H1 (cell line): ENCODE results near the gene SSH2. TPM values are rescaled to one million over a fixed set of nuclear protein-coding genes. Genes with fewer than 3 reads are reported as not detected.

ENCODE experiments used
- CBX5 ChIP-seq: fragments of 300-800, 300-1000 bp; sonication (generic); IDR thresholded peaks from 2 replicates; pipeline ENCODE4 v1.7.1; 2016; ENCODE audit warnings: antibody characterized with exemption, low read length, low read depth
- CHD1 ChIP-seq: IDR thresholded peaks from 2 replicates; pipeline ENCODE4 v1.6.1; 2012; ENCODE audit warnings: low read depth, low read length, improper control_type of control experiment
- JUN ChIP-seq: IDR thresholded peaks from 2 replicates; pipeline ENCODE4 v1.6.1; 2011; ENCODE audit warnings: low read depth, mild to moderate bottlenecking, improper control_type of control experiment, low read length
- KDM5A ChIP-seq: fragments of 200-600 bp; IDR thresholded peaks from 2 replicates; pipeline ENCODE4 v1.7.1; 2012; ENCODE audit warnings: mild to moderate bottlenecking, low read length, inconsistent platforms, mixed read lengths
- SIX5 ChIP-seq: IDR thresholded peaks from 2 replicates; pipeline ENCODE4 v1.6.1; 2011; ENCODE audit warnings: mild to moderate bottlenecking, low read depth, low read length
- SP2 ChIP-seq: IDR thresholded peaks from 2 replicates; pipeline ENCODE4 v1.6.1; 2012; ENCODE audit warnings: mild to moderate bottlenecking, low read length, inconsistent platforms
- TBP ChIP-seq: IDR thresholded peaks from 2 replicates; pipeline ENCODE4 v1.6.1; 2011; ENCODE audit warnings: low read depth, low read length, improper control_type of control experiment
- TCF12 ChIP-seq: IDR thresholded peaks from 2 replicates; pipeline ENCODE4 v1.6.1; 2011; ENCODE audit warnings: low read depth, mild to moderate bottlenecking, low read length
- polyA plus RNA-seq, 7 experiments: library from polyadenylated mRNA; depleted of rRNA in 3 of 7; stranded (reverse) in 5 of 7; unstranded in 2 of 7; fragments of >200 nt in 5 of 7; fragments of 200-250 nt in 2 of 7; gene quantifications; 1 replicate in 5 of 7; 2 replicates in 1 of 7; 4 replicates in 1 of 7; pipeline versions ENCODE4 v1.2.1 to v1.2.3, GENCODE V29; 2011 to 2013; ENCODE audit warnings: missing spikeins in 2 of 7, mixed read lengths in 2 of 7
- total RNA-seq: library from RNA; stranded (reverse); fragmentation: NEBNext Ultra II Directional; extraction: Animal tissue kit (Norgen Biotek cat#: 25700); gene quantifications from 2 replicates; pipeline ENCODE4 v1.2.1, GENCODE V29; 2021

The SSH2 gene
- total and polyA plus RNA-seq, 2 of the 8 experiments (the other 6 are each of a cell fraction or from before 2014, with no cell fraction given), result 5.2 to 15.9 TPM

GRCh38 chr17:29766796-29767327, 163.2 kb downstream of the SSH2 start (continued):
- TF ChIP-seq CHD1, result no peak
- TF ChIP-seq TCF12, result no peak
- no peak for TF ChIP-seq TBP
- no peak for TF ChIP-seq KDM5A
- no peak for TF ChIP-seq SP2
- no peak for TF ChIP-seq JUN
- TF ChIP-seq SIX5, result no peak
- no peak for TF ChIP-seq CBX5
